Measurements from ENCODE around the gene DYNC1H1. TPM values are rescaled to one million over a fixed set of nuclear protein-coding genes. Genes with fewer than 3 reads are reported as not detected.

Gene DYNC1H1
- total RNA-seq, 1 donor from 2014 or later: 735 TPM

DNA sequence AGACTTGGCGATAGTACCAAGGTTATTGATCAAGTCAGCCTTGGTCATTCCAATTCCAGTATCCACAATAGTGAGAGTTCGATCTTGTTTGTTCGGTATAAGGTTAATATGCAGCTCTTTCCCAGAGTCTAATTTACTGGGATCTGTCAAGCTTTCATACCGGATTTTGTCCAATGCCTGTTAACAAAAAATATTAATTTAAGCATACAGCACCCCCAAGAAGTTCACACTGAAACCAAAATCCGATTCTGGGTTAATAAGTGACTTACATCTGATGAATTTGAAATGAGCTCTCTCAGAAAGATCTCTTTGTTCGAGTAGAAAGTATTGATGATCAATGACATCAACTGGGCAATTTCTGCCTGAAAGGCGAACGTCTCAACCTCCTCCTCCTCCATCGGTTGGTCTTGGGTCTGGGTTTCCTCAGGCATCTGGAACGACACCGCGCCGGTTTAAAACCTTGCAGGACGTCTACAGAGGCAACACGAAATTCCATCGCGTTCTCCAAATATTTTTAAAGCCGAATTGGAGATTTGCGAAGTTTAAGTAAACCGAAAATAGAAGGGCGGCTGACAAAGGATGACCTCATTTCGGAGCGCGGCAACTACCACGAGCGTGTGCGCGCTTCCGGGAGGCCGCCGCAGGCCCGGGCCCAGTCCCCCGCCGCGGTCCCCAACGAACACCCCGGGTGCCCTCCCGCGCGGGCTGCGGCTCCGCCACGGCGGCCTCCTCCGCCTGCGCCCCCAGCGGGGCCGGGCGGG is 121.8 kb downstream of the DYNC1H1 start:
- Mint-ChIP-seq H3K4me3 (ENCODE audit: unreplicated experiment) (peak overlapping the region; percentile 97), H3K9me3 (ENCODE audit: low read depth) (no peaks in the 10 kb centered on the region), H3K36me3 (ENCODE audit: low read depth) (peaks cover 36% of the 10 kb centered on the region), H3K4me1 (ENCODE audit: low read depth) (peaks cover 50% of the 10 kb centered on the region), H3K27ac (ENCODE audit: unreplicated experiment) (peak overlapping the region; percentile 98), H3K27me3 (ENCODE audit: low read depth) (no peaks in the 10 kb centered on the region)
- TF ChIP-seq, protein P1, sequence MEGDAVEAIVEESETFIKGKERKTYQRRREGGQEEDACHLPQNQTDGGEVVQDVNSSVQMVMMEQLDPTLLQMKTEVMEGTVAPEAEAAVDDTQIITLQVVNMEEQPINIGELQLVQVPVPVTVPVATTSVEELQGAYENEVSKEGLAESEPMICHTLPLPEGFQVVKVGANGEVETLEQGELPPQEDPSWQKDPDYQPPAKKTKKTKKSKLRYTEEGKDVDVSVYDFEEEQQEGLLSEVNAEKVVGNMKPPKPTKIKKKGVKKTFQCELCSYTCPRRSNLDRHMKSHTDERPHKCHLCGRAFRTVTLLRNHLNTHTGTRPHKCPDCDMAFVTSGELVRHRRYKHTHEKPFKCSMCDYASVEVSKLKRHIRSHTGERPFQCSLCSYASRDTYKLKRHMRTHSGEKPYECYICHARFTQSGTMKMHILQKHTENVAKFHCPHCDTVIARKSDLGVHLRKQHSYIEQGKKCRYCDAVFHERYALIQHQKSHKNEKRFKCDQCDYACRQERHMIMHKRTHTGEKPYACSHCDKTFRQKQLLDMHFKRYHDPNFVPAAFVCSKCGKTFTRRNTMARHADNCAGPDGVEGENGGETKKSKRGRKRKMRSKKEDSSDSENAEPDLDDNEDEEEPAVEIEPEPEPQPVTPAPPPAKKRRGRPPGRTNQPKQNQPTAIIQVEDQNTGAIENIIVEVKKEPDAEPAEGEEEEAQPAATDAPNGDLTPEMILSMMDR (IDR thresholded peaks at IDR 0.05): no peak
- no peak for DNase-seq (ENCODE audit: low spot score)

DNA sequence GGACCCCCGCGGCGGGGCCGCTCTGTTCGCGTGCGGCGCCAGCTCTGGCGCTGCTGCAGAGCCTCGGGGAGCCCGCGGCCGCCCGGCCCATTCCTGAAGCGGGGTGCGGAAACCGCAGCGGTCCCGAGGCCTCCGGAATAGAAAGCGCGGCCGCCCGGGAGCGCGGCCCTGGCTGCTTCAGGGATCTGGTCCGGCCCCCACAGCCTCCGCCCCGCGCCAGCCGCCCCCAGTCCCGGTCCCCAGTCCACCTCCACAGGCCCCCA is 122.3 kb downstream of the DYNC1H1 start:
- Mint-ChIP-seq H3K4me1 (ENCODE audit: low read depth) (peaks cover 50% of the 10 kb centered on the region), H3K9me3 (ENCODE audit: low read depth) (no peaks in the 10 kb centered on the region), H3K27me3 (ENCODE audit: low read depth) (no peaks in the 10 kb centered on the region), H3K36me3 (ENCODE audit: low read depth) (peaks cover 36% of the 10 kb centered on the region), H3K4me3 (ENCODE audit: unreplicated experiment) (peak overlapping the region; percentile 75), H3K27ac (ENCODE audit: unreplicated experiment) (peak overlapping the region; percentile 94)
- DNase-seq (ENCODE audit: low spot score): no peak
- TF ChIP-seq, protein P1 (IDR thresholded peaks at IDR 0.05): no peak

DNA sequence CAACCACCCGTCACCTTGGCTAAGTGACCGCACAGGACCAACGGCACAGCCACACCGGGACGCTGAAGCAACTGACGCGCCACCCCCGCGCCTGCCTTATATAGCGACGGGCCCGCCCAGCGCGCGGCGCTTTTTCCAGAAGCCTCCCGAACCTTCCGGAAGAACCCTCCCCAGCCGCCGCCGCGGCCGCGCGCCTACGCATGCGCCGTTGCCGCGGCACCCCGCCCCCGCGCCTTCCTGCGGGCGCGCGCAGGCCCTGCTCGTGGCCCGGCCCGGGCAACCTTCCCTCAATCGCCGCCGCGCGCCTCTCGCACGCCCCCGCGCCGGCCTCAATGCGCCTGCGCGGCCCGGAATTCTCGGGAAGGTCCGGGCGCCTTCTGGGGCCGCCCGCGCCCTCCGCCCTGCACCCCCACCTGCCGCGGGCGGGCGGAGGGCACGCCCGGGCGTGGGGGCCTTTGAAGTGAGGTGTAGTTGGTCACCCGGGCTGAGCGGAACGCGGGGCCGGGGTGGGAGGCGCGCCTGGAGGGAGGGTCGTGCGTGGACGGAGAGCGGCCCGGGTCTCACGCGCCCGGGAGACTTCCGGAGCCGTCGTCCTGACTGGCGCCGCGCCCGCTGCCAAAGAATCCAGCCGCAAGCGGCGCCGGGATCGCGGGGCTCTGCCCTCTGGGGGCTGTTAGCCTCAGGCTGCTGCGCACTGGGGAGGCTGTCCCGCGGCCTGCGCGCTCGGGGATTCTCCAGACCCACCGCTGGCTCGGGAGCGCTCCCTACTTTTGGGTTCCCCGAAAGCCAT is 122.8 kb downstream of the DYNC1H1 start, which contains the start of gene HSP90AA1:
TSS of gene HSP90AA1 (minus strand) at position 73 of the 790 bp plus-strand sequence. CDS start 666 bp downstream, outside the sequence.
- H3K9me3 Mint-ChIP-seq (ENCODE audit: low read depth): no peaks in the 10 kb centered on the region
- DNase-seq (ENCODE audit: low spot score): peak; percentile 96
- H3K36me3 Mint-ChIP-seq (ENCODE audit: low read depth): peaks cover 32% of the 10 kb centered on the region
- TF ChIP-seq, protein P1 (IDR thresholded peaks at IDR 0.05): peak; percentile 51
- peaks cover 45% of the 10 kb centered on the region for H3K4me1 Mint-ChIP-seq (ENCODE audit: low read depth)
- no peaks in the 10 kb centered on the region for H3K27me3 Mint-ChIP-seq (ENCODE audit: low read depth)
- H3K27ac Mint-ChIP-seq (ENCODE audit: unreplicated experiment): peak within 1 kb of the TSS; percentile 98
- peak within 1 kb of the TSS; percentile 97 for H3K4me3 Mint-ChIP-seq (ENCODE audit: unreplicated experiment)

DNA sequence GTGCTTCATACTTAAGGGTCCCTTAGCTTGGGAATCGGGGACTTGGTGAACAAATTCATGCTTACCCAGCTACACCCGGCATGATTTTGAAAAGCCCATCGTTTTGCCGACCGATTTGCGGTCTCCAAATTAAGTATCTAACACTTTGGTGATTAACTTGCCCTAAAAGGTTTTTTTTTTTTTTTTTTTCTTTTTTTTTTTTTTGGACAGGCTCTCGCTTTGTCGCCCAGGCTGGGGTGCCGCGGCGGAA is 123.3 kb downstream of the DYNC1H1 start:
- TF ChIP-seq, protein P1 (IDR thresholded peaks at IDR 0.05): peak; percentile 2
- H3K36me3 Mint-ChIP-seq (ENCODE audit: low read depth): peaks cover 30% of the 10 kb centered on the region
- no peak for DNase-seq (ENCODE audit: low spot score)
- no peaks in the 10 kb centered on the region for H3K27me3 Mint-ChIP-seq (ENCODE audit: low read depth)
- peak overlapping the region; percentile 70 for H3K27ac Mint-ChIP-seq (ENCODE audit: unreplicated experiment)
- H3K9me3 Mint-ChIP-seq (ENCODE audit: low read depth): no peaks in the 10 kb centered on the region
- H3K4me1 Mint-ChIP-seq (ENCODE audit: low read depth): peaks cover 42% of the 10 kb centered on the region
- H3K4me3 Mint-ChIP-seq (ENCODE audit: unreplicated experiment): peak overlapping the region; percentile 68

DNA sequence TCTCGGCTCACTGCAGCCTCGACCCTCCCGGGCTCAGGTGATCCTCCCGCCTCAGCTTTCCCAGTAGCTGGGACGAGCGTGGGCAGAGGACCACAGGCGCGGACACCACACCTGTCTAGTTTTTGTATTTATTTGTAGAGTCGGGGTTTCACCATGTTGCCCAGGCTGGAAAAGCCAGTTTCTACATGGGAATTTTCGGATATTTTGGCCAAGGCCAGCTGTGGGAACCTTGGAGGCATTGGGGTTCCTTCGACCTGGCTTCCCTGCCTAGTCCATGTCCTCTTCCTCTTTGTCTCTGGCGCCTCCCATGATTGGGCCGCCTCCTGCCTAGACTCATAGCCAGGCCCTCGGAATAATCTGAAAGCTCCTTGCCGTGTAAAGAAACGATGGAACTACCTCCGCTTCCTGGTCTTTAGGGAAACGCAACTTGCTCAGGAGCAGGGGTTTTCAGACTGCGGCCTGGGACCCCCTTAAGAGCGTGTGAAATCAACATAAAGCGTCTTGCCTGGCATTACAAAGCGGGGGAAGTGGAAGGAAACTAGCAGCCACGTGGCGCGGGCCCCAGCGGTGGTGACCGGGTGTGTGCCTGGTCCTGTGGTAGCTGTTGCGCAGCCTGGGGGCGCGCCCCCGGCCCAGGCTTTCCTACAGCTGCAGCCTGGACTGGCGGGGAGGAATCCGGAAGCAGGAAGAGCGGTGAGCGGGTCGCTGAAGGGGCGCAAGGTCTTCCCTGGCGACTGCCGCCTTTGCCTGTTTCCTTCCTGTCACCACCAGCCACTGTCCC is 123.8 kb downstream of the DYNC1H1 start:
- TF ChIP-seq, protein P1 (IDR thresholded peaks at IDR 0.05): no peak
- Mint-ChIP-seq H3K27ac (ENCODE audit: unreplicated experiment) (peak overlapping the region; percentile 70), H3K4me1 (ENCODE audit: low read depth) (peaks cover 37% of the 10 kb centered on the region), H3K36me3 (ENCODE audit: low read depth) (peaks cover 25% of the 10 kb centered on the region), H3K4me3 (ENCODE audit: unreplicated experiment) (peak overlapping the region; percentile 68), H3K9me3 (ENCODE audit: low read depth) (no peaks in the 10 kb centered on the region), H3K27me3 (ENCODE audit: low read depth) (no peaks in the 10 kb centered on the region)
- DNase-seq (ENCODE audit: low spot score): no peak
